ENCODE measurements around the gene ITGB1BP1. TPM values are rescaled to one million over a fixed set of nuclear protein-coding genes. Genes with fewer than 3 reads are reported as not detected.

Gene ITGB1BP1
- total RNA-seq, 1 experiment from 2014 or later, result 36.7 TPM

GRCh38 chr2:9462886-9463697 is 39.8 kb upstream of the ITGB1BP1 start:
- Histone ChIP-seq H4K20me1 (ENCODE audit: insufficient read depth, low read depth, low read length) (no peaks in the 10 kb centered on the region), H3K9me3 (ENCODE audit: low read length) (no peaks in the 10 kb centered on the region), H3K79me2 (ENCODE audit: low read length) (no peaks in the 10 kb centered on the region), H3K4me2 (ENCODE audit: low read depth, low read length, poor library complexity, severe bottlenecking) (no peak overlapping the region), H3K4me1 (ENCODE audit: low read length) (no peaks in the 10 kb centered on the region), H3K27me3 (ENCODE audit: low read length) (no peaks in the 10 kb centered on the region), H3K4me3 (ENCODE audit: low read length) (no peak overlapping the region), H3K9me2 (replicated peaks; ENCODE audit: insufficient read depth, low read length) (no peaks in the 10 kb centered on the region), H3K27ac (ENCODE audit: low read length) (no peak overlapping the region), H3K9ac (ENCODE audit: low read length) (no peak overlapping the region), H2AFZ (ENCODE audit: low read length) (no peak overlapping the region), H3K36me3 (ENCODE audit: insufficient read depth, low read length) (peaks cover 24% of the 10 kb centered on the region)
- no peak for DNase-seq

GRCh38 chr2:9462313-9462712 is 39.0 kb upstream of the ITGB1BP1 start:
- H3K9me2 ChIP-seq (replicated peaks; ENCODE audit: insufficient read depth, low read length), result no peaks in the 10 kb centered on the region
- H3K4me2 ChIP-seq (ENCODE audit: low read depth, low read length, poor library complexity, severe bottlenecking), result no peak overlapping the region
- H2AFZ ChIP-seq (ENCODE audit: low read length), result no peak overlapping the region
- H3K79me2 ChIP-seq (ENCODE audit: low read length), result no peaks in the 10 kb centered on the region
- H3K36me3 ChIP-seq (ENCODE audit: insufficient read depth, low read length), result peaks cover 20% of the 10 kb centered on the region
- H4K20me1 ChIP-seq (ENCODE audit: insufficient read depth, low read depth, low read length), result no peaks in the 10 kb centered on the region
- H3K27me3 ChIP-seq (ENCODE audit: low read length), result no peaks in the 10 kb centered on the region
- no peaks in the 10 kb centered on the region for H3K4me1 ChIP-seq (ENCODE audit: low read length)
- H3K9me3 ChIP-seq (ENCODE audit: low read length), result no peaks in the 10 kb centered on the region
- no peak for DNase-seq
- no peak overlapping the region for H3K9ac ChIP-seq (ENCODE audit: low read length)
- H3K27ac ChIP-seq (ENCODE audit: low read length), result no peak overlapping the region
- no peak overlapping the region for H3K4me3 ChIP-seq (ENCODE audit: low read length)

GRCh38 chr2:9461079-9461478 is 37.8 kb upstream of the ITGB1BP1 start:
- Histone ChIP-seq H3K4me2 (ENCODE audit: low read depth, low read length, poor library complexity, severe bottlenecking) (no peak overlapping the region), H3K27me3 (ENCODE audit: low read length) (no peaks in the 10 kb centered on the region), H3K36me3 (ENCODE audit: insufficient read depth, low read length) (peaks cover 31% of the 10 kb centered on the region), H4K20me1 (ENCODE audit: insufficient read depth, low read depth, low read length) (no peaks in the 10 kb centered on the region), H3K79me2 (ENCODE audit: low read length) (no peaks in the 10 kb centered on the region), H3K9me2 (replicated peaks; ENCODE audit: insufficient read depth, low read length) (no peaks in the 10 kb centered on the region), H3K9ac (ENCODE audit: low read length) (no peak overlapping the region), H3K4me1 (ENCODE audit: low read length) (no peaks in the 10 kb centered on the region), H3K4me3 (ENCODE audit: low read length) (no peak overlapping the region), H2AFZ (ENCODE audit: low read length) (no peak overlapping the region), H3K9me3 (ENCODE audit: low read length) (no peaks in the 10 kb centered on the region), H3K27ac (ENCODE audit: low read length) (no peak overlapping the region)
- no peak for DNase-seq

- Histone ChIP-seq H3K79me2 (ENCODE audit: low read length) (no peaks in the 10 kb centered on the region), H3K27me3 (ENCODE audit: low read length) (no peaks in the 10 kb centered on the region), H3K9me3 (ENCODE audit: low read length) (no peaks in the 10 kb centered on the region)
Observed at GRCh38 chr2:9460441-9461017, 37.2 kb upstream of the ITGB1BP1 start.

GRCh38 chr2:9451231-9451630 is 27.9 kb upstream of the ITGB1BP1 start:
- Histone ChIP-seq H3K27ac (ENCODE audit: low read length) (no peak overlapping the region), H3K36me3 (ENCODE audit: insufficient read depth, low read length) (peaks cover 23% of the 10 kb centered on the region; the same call in 1 of the 2 replicates)

More at GRCh38 chr2:9460441-9461017, 37.2 kb upstream of the ITGB1BP1 start:
- Histone ChIP-seq H4K20me1 (ENCODE audit: insufficient read depth, low read depth, low read length) (no peaks in the 10 kb centered on the region), H3K9me2 (replicated peaks; ENCODE audit: insufficient read depth, low read length) (no peaks in the 10 kb centered on the region), H2AFZ (ENCODE audit: low read length) (no peak overlapping the region), H3K27ac (ENCODE audit: low read length) (no peak overlapping the region), H3K4me2 (ENCODE audit: low read depth, low read length, poor library complexity, severe bottlenecking) (no peak overlapping the region), H3K4me3 (ENCODE audit: low read length) (no peak overlapping the region), H3K4me1 (ENCODE audit: low read length) (no peaks in the 10 kb centered on the region), H3K9ac (ENCODE audit: low read length) (no peak overlapping the region), H3K36me3 (ENCODE audit: insufficient read depth, low read length) (peaks cover 30% of the 10 kb centered on the region)
- no peak for DNase-seq

GRCh38 chr2:9445089-9445488 is 21.8 kb upstream of the ITGB1BP1 start:
- H3K9me3 ChIP-seq (ENCODE audit: low read length), result no peaks in the 10 kb centered on the region
- no peak overlapping the region for H3K9ac ChIP-seq (ENCODE audit: low read length)
- no peaks in the 10 kb centered on the region for H3K79me2 ChIP-seq (ENCODE audit: low read length)
- no peak for DNase-seq
- no peaks in the 10 kb centered on the region for H3K9me2 ChIP-seq (replicated peaks; ENCODE audit: insufficient read depth, low read length)
- H3K36me3 ChIP-seq (ENCODE audit: insufficient read depth, low read length), result peaks cover 39% of the 10 kb centered on the region; the same call in 1 of the 2 replicates
- no peak overlapping the region for H3K4me3 ChIP-seq (ENCODE audit: low read length)
- H4K20me1 ChIP-seq (ENCODE audit: insufficient read depth, low read depth, low read length), result no peaks in the 10 kb centered on the region
- no peaks in the 10 kb centered on the region for H3K27me3 ChIP-seq (ENCODE audit: low read length)
- H3K4me2 ChIP-seq (ENCODE audit: low read depth, low read length, poor library complexity, severe bottlenecking), result no peak overlapping the region
- no peak overlapping the region for H2AFZ ChIP-seq (ENCODE audit: low read length)
- H3K27ac ChIP-seq (ENCODE audit: low read length), result no peak overlapping the region
- no peaks in the 10 kb centered on the region for H3K4me1 ChIP-seq (ENCODE audit: low read length)

More at GRCh38 chr2:9451231-9451630, 27.9 kb upstream of the ITGB1BP1 start:
- Histone ChIP-seq H4K20me1 (ENCODE audit: insufficient read depth, low read depth, low read length) (no peaks in the 10 kb centered on the region), H3K79me2 (ENCODE audit: low read length) (no peaks in the 10 kb centered on the region), H3K9me2 (replicated peaks; ENCODE audit: insufficient read depth, low read length) (no peaks in the 10 kb centered on the region), H3K4me3 (ENCODE audit: low read length) (no peak overlapping the region), H3K9ac (ENCODE audit: low read length) (no peak overlapping the region), H3K9me3 (ENCODE audit: low read length) (no peaks in the 10 kb centered on the region), H2AFZ (ENCODE audit: low read length) (no peak overlapping the region), H3K4me1 (ENCODE audit: low read length) (no peaks in the 10 kb centered on the region), H3K4me2 (ENCODE audit: low read depth, low read length, poor library complexity, severe bottlenecking) (no peak overlapping the region), H3K27me3 (ENCODE audit: low read length) (no peaks in the 10 kb centered on the region)
- DNase-seq, result no peak

- Histone ChIP-seq H4K20me1 (ENCODE audit: insufficient read depth, low read depth, low read length) (no peaks in the 10 kb centered on the region), H3K79me2 (ENCODE audit: low read length) (no peaks in the 10 kb centered on the region), H3K27me3 (ENCODE audit: low read length) (no peaks in the 10 kb centered on the region), H3K9me2 (replicated peaks; ENCODE audit: insufficient read depth, low read length) (no peaks in the 10 kb centered on the region), H3K36me3 (ENCODE audit: insufficient read depth, low read length) (peaks cover 47% of the 10 kb centered on the region; the same call in 1 of the 2 replicates), H3K4me1 (ENCODE audit: low read length) (no peaks in the 10 kb centered on the region), H3K9ac (ENCODE audit: low read length) (no peak overlapping the region), H3K4me3 (ENCODE audit: low read length) (no peak overlapping the region), H3K4me2 (ENCODE audit: low read depth, low read length, poor library complexity, severe bottlenecking) (no peak overlapping the region), H3K9me3 (ENCODE audit: low read length) (no peaks in the 10 kb centered on the region), H3K27ac (ENCODE audit: low read length) (no peak overlapping the region), H2AFZ (ENCODE audit: low read length) (no peak overlapping the region)
- no peak for DNase-seq
Observed at GRCh38 chr2:9443526-9443925, 20.2 kb upstream of the ITGB1BP1 start.

- no peak overlapping the region for H3K4me2 ChIP-seq (ENCODE audit: low read depth, low read length, poor library complexity, severe bottlenecking)
- H3K36me3 ChIP-seq (ENCODE audit: insufficient read depth, low read length), result peaks cover 58% of the 10 kb centered on the region; the same call in 1 of the 2 replicates
- no peak overlapping the region for H3K27ac ChIP-seq (ENCODE audit: low read length)
- H2AFZ ChIP-seq (ENCODE audit: low read length), result no peak overlapping the region
- no peaks in the 10 kb centered on the region for H3K9me3 ChIP-seq (ENCODE audit: low read length)
- H3K79me2 ChIP-seq (ENCODE audit: low read length), result no peaks in the 10 kb centered on the region
- no peak overlapping the region for H3K4me3 ChIP-seq (ENCODE audit: low read length)
- H3K27me3 ChIP-seq (ENCODE audit: low read length), result no peaks in the 10 kb centered on the region
- DNase-seq, result no peak
- H3K9me2 ChIP-seq (replicated peaks; ENCODE audit: insufficient read depth, low read length), result no peaks in the 10 kb centered on the region
- H3K4me1 ChIP-seq (ENCODE audit: low read length), result no peaks in the 10 kb centered on the region
- no peak overlapping the region for H3K9ac ChIP-seq (ENCODE audit: low read length)
- no peaks in the 10 kb centered on the region for H4K20me1 ChIP-seq (ENCODE audit: insufficient read depth, low read depth, low read length)
Observed at GRCh38 chr2:9441556-9441955, 18.2 kb upstream of the ITGB1BP1 start.
